Keratinocyte (primary cell): ENCODE results near the gene DPM1. TPM values are rescaled to one million over a fixed set of nuclear protein-coding genes. Genes with fewer than 3 reads are reported as not detected.

ENCODE experiments used
- DNase-seq: peaks from one replicate; pipeline ENCODE4 v3.0.0-alpha.2; 2011; ENCODE audit warnings: low read depth, missing footprints, low spot score
- FAIRE-seq: peaks from 2 replicates; lab custom pipeline; 2011; peaks lifted over from hg19 to GRCh38; lab: Jason Lieb, UNC
- H2AFZ ChIP-seq: 2 replicates; pipeline ENCODE4 v1.6.0; 2012; ENCODE audit warnings: low read length, control low read depth, inconsistent platforms; ENCODE audit not compliant: control insufficient read depth
- H3K27ac ChIP-seq: 2 replicates; pipeline ENCODE4 v1.5.1; 2011; ENCODE audit warnings: low read length; ENCODE audit not compliant: control insufficient read depth, insufficient read depth
- H3K27me3 ChIP-seq: 3 replicates; pipeline ENCODE4 v1.6.0; 2011; ENCODE audit warnings: low read length; ENCODE audit not compliant: control insufficient read depth, insufficient read depth; ENCODE audit errors: extremely low read depth
- H3K36me3 ChIP-seq, 2 experiments: 2 replicates in 1 of 2; 3 replicates in 1 of 2; pipeline ENCODE4 v1.5.1; 2011; ENCODE audit warnings: low read length in 2 of 2, mild to moderate bottlenecking in 1 of 2; ENCODE audit not compliant: control insufficient read depth in 2 of 2, insufficient read depth in 2 of 2; ENCODE audit errors: extremely low read depth in 1 of 2
- H3K4me1 ChIP-seq: 3 replicates; pipeline ENCODE4 v1.5.1; 2011; ENCODE audit warnings: low read length; ENCODE audit not compliant: control insufficient read depth, insufficient read depth; ENCODE audit errors: extremely low read depth
- H3K4me2 ChIP-seq: 3 replicates; pipeline ENCODE4 v1.6.0; 2011; ENCODE audit warnings: low read depth, low read length; ENCODE audit not compliant: control insufficient read depth, insufficient read depth; ENCODE audit errors: extremely low read depth
- H3K4me3 ChIP-seq, 3 experiments: fragments of 200-600 bp in 1 of 3; sonication (generic) in 1 of 3; 2 replicates in 2 of 3; 3 replicates in 1 of 3; pipeline ENCODE4 v1.5.1; 2011 to 2016; ENCODE audit warnings: low read length in 3 of 3, mild to moderate bottlenecking in 3 of 3, control low read depth in 2 of 3, inconsistent platforms in 1 of 3, low read depth in 1 of 3, mixed read lengths in 1 of 3, mixed run types in 1 of 3, moderate library complexity in 1 of 3; ENCODE audit not compliant: control insufficient read depth in 2 of 3, insufficient read depth in 2 of 3; ENCODE audit errors: extremely low read depth in 1 of 3
- H3K79me2 ChIP-seq: 2 replicates; pipeline ENCODE4 v1.6.0; 2012; ENCODE audit warnings: low read length; ENCODE audit not compliant: control insufficient read depth, insufficient read depth
- H3K9ac ChIP-seq: 3 replicates; pipeline ENCODE4 v1.6.0; 2011; ENCODE audit warnings: low read length; ENCODE audit not compliant: control insufficient read depth, insufficient read depth; ENCODE audit errors: extremely low read depth
- H3K9me1 ChIP-seq: 3 replicates; pipeline ENCODE4 v1.6.0; 2011; ENCODE audit warnings: low read length; ENCODE audit not compliant: control insufficient read depth, insufficient read depth; ENCODE audit errors: extremely low read depth
- H3K9me3 ChIP-seq: 2 replicates; pipeline ENCODE4 v1.5.1; 2012; ENCODE audit warnings: low read depth, low read length; ENCODE audit not compliant: control insufficient read depth
- H4K20me1 ChIP-seq: 3 replicates; pipeline ENCODE4 v1.6.0; 2011; ENCODE audit warnings: low read length; ENCODE audit not compliant: control insufficient read depth, insufficient read depth; ENCODE audit errors: extremely low read depth
- CTCF ChIP-seq, 3 experiments: IDR thresholded peaks in 1 of 3; conservative IDR thresholded peaks in 1 of 3; optimal IDR thresholded peaks in 1 of 3; 2 replicates in 2 of 3; 3 replicates in 1 of 3; pipeline versions ENCODE3 to v1.5.1; 2011; ENCODE audit warnings: low read length in 3 of 3, mild to moderate bottlenecking in 3 of 3, moderate library complexity in 2 of 3, control low read depth in 1 of 3, inconsistent platforms in 1 of 3; ENCODE audit not compliant: insufficient read depth in 2 of 3; ENCODE audit errors: extremely low read depth in 1 of 3
- EZH2 ChIP-seq: IDR thresholded peaks from one replicate; pipeline ENCODE4 v1.6.1; 2012; ENCODE audit warnings: inconsistent platforms, mild to moderate bottlenecking, low read length, moderate library complexity
- dilution Hi-C: fragments of 300-500 bp; cut with MboI; formaldehyde crosslinking; loops from one replicate; pipeline ENCODE4 v1.7.0; 2020; ENCODE audit warnings: low sequenced_read_pairs; ENCODE audit not compliant: extremely low pct_ligation_motif_present
- polyA plus RNA-seq, 5 experiments: library from polyadenylated mRNA; depleted of rRNA in 3 of 5; stranded (reverse) in 3 of 5; stranded (forward) in 1 of 5; unstranded in 1 of 5; fragments of >200 nt; gene quantifications; 1 replicate in 1 of 5; 2 replicates in 3 of 5; 3 replicates in 1 of 5; pipeline versions ENCODE4 v1.2.1 to v1.2.3, GENCODE V29; 2011 to 2012; ENCODE audit warnings: missing spikeins in 2 of 5, low read depth in 1 of 5, low replicate concordance in 1 of 5

DPM1 gene
- polyA plus RNA-seq, 1 donor (not counting 4 experiments of a cell fraction or from before 2014, with no cell fraction given): 99.4 TPM

GRCh38 chr20:51004781-51005180 is 46.4 kb upstream of the DPM1 start:
- Histone ChIP-seq H3K36me3 (no peaks in the 10 kb centered on the region), H3K9me3 (no peaks in the 10 kb centered on the region), H3K4me3 (no peak overlapping the region), H3K27ac (no peak overlapping the region), H3K4me2 (no peak overlapping the region), H3K79me2 (no peaks in the 10 kb centered on the region), H3K9ac (no peak overlapping the region), H4K20me1 (no peaks in the 10 kb centered on the region), H2AFZ (no peak overlapping the region), H3K9me1 (no peaks in the 10 kb centered on the region), H3K4me1 (no peaks in the 10 kb centered on the region), H3K27me3 (no peaks in the 10 kb centered on the region)
- DNase-seq (no peak), FAIRE-seq (no peak)
- dilution Hi-C loops: no loop called here
- TF ChIP-seq EZH2 (no peak), CTCF (optimal IDR thresholded peaks at IDR 0.05 in 1 of 3, IDR thresholded peaks at IDR 0.05 in 1 of 3, conservative IDR thresholded peaks at IDR 0.05 in 1 of 3; ENCODE audit: extremely low read depth in 1 of 3, insufficient read depth in 2 of 3, low read length in 3 of 3) (no peak)

GRCh38 chr20:51004305-51004727 is 46.0 kb upstream of the DPM1 start:
- H3K4me2 ChIP-seq: no peak overlapping the region
- no peaks in the 10 kb centered on the region for H3K9me1 ChIP-seq
- TF ChIP-seq EZH2 (no peak), CTCF (optimal IDR thresholded peaks at IDR 0.05 in 1 of 3, IDR thresholded peaks at IDR 0.05 in 1 of 3, conservative IDR thresholded peaks at IDR 0.05 in 1 of 3; ENCODE audit: extremely low read depth in 1 of 3, insufficient read depth in 2 of 3, low read length in 3 of 3) (no peak)
- dilution Hi-C loops: no loop called here
- no peak overlapping the region for H3K27ac ChIP-seq
- FAIRE-seq (no peak), DNase-seq (no peak)
- H3K4me1 ChIP-seq: no peaks in the 10 kb centered on the region
- no peaks in the 10 kb centered on the region for H3K9me3 ChIP-seq
- H3K9ac ChIP-seq: no peak overlapping the region
- no peaks in the 10 kb centered on the region for H3K36me3 ChIP-seq
- H4K20me1 ChIP-seq: no peaks in the 10 kb centered on the region
- H3K4me3 ChIP-seq: no peak overlapping the region
- H3K79me2 ChIP-seq: no peaks in the 10 kb centered on the region
- no peak overlapping the region for H2AFZ ChIP-seq
- no peaks in the 10 kb centered on the region for H3K27me3 ChIP-seq
